ENCODE measurements around the gene B4GALT2.

B4GALT2 gene

DNA sequence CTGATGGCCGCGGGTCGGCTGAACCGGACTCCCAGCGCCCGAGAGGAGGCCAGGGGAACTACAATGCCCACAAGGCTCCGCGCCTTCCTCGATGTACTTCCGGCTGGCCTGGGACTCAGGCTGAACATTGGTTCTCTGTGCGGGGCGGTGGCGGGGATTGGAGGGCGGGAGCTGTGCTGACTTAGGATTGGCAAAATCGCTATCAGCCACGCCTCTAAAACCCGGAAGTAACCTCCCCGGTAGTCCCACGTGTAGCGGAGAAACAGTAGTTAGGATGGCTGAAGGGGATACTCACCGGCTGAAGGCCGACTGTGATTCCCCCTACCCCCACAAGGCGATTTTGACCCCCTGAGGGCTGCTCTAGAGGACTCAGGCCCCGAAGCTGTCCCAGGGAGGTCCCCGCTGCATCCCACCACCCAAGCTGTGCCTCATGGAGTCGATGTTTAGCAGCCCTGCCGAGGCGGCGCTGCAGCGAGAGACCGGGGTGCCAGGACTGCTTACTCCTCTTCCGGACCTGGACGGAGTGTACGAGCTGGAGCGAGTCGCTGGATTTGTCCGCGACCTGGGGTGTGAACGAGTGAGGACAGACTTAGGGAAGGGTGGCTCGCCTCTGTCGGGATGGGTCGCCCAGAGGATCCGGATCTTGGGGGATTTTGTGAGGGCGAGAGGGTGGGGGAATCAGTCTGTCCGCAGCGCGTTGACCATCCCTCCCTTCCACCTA, 9.1 kb upstream of the B4GALT2 start, which contains the start of gene DPH2:
Gene DPH2, plus strand, starts transcription at position 265 of the 721 bp plus-strand sequence. Its CDS starts 166 bp downstream, at position 431.
- peak; percentile 96 for DNase-seq (ENCODE audit: low read depth)

DNA sequence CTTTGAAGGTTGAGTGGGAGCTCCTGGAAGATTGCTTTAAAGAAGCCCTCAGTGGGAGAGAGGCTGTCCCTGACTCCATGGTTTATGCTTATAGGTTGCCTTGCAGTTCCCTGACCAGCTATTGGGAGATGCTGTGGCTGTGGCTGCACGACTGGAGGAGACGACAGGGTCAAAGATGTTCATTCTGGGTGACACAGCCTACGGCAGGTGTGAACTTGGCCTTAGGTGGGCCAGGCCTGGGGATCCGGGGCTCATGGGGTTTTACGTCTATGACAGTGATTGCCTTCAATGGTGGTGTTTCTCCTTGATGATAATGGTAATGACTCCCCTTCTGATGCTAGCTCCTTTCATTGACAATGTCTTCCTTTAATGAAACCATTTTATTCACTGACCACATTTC, 8.5 kb upstream of the B4GALT2 start:
- DNase-seq (ENCODE audit: low read depth), result no peak

DNA sequence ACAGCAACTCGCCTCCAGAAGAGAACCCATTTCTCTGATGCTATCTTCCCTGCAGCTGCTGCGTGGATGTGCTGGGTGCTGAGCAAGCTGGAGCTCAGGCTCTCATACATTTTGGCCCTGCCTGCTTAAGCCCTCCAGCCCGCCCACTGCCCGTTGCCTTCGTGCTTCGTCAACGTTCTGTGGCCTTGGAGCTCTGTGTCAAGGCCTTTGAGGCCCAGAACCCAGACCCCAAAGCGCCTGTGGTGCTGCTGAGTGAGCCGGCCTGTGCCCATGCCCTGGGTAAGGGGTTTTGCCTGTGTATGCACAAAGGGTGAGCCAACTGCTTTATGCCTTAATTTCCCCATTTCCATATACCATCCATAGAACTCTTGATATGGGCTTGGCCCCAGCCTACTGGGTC, 8.1 kb upstream of the B4GALT2 start:
- no peak for DNase-seq (ENCODE audit: low read depth)

DNA sequence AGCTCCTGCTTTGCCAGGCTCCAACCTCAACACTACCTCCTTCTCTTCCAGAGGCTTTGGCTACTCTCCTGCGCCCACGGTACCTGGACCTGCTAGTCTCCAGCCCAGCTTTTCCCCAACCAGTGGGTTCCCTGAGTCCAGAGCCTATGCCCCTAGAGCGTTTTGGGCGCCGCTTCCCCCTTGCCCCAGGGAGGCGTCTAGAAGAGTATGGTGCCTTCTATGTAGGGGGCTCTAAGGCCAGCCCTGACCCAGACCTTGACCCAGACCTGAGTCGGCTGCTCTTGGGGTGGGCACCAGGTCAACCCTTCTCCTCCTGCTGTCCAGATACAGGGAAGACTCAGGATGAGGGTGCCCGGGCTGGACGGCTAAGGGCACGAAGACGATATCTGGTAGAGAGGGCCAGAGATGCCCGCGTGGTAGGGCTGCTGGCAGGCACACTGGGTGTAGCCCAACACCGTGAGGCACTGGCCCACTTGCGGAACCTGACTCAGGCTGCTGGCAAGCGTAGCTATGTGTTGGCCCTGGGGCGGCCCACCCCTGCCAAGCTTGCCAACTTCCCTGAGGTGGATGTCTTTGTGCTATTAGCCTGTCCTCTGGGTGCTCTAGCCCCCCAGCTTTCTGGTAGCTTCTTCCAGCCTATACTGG, 7.6 kb upstream of the B4GALT2 start:
- no peak for DNase-seq (ENCODE audit: low read depth)

DNA sequence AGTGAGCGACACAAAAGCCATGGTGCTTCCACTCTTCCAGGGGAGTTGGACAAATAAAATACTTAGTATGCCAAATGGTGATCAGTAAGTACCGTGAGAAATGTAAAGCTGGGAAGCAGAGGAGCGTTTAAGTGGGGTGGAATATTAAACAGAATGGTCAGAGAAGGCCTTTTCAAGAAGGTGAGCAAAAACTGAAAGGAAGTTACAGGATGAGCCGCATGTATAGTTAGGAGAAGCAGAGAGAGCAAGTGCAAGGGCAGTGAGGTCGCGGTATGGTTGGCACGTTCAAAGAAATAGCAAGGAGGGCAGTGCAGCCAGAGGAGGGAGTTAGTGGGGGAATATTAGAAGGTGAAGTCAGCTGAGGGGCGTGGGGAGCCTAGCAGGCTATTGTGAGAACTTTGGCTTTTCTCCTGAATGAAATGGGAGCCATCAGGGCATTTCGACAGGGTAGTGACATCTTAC, 5.0 kb upstream of the B4GALT2 start:
- DNase-seq (ENCODE audit: low read depth), result no peak

DNA sequence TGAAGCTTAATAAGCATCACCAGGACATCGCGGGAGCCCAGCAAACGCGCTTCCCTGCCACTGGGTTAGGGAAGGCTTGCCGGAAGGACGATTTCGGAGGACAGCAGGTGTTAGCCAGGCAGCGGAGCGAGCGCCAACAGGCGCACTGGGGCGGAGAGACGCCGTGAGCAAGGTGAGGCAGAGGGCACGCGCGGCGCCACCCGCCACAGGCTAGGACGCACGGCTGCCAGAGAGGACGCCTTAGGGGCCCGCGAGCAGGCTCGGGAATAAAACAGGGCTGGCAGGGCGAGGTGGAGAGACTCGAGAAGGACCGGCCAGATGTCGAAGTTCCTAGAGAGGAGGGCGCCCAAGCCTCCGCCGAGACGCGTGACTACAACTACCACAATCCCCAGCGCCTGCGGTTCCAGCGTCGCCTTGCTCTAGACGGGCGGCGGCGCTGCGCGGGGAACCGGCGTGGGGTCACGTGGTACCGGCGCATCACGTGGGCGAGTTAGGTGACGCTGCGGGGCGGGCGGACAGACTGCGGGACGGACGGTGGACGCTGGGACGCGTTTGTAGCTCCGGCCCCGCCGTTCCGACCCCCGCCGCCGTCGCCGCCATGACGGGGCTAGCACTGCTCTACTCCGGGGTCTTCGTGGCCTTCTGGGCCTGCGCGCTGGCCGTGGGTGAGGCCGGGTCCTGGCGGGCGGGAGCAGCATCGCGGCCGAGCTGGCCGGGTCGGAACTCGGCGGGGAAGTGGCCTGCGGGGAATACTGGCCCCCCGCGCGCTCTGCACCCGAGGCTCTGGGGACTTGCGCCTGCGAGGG, 4.4 kb upstream of the B4GALT2 start, which contains the start of gene ATP6V0B:
Gene ATP6V0B, plus strand, starts transcription at position 518 of the 806 bp plus-strand sequence. Its CDS starts 81 bp downstream, at position 599.
- peak; percentile 92 for DNase-seq (ENCODE audit: low read depth)

DNA sequence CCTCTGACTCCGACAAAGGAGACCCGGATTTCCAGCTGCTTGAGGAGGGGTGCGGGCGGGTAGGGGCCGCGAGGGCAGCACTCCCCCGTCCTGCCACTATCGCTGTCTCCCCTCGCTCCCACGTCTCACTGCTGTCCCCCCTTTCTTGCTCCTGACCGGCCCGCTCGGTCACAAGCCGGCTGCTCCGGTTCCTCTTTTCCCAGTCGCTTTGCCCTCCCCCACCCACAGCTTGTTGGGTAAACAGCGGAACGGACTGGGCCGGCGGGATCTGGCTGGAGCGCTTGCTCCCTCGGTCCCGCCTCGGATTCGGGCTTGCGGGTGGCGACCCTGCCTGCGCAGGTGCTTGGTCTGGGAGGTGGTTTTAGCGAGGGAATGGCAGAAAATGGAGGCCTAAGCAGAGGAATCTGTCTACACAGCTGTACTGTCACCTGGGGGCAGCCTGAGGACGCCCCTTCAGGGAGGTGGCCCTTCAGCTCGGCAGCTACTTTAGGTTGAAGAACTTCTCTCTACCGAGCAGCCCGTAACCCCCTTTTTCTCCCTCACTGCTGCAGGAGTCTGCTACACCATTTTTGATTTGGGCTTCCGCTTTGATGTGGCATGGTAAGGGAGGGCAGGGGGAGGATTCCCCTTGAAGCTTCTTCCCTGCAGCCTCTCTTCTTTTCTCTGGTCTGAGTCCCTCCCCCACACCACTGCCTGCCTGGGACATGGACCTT, 3.6 kb upstream of the B4GALT2 start:
- no peak for DNase-seq (ENCODE audit: low read depth)

DNA sequence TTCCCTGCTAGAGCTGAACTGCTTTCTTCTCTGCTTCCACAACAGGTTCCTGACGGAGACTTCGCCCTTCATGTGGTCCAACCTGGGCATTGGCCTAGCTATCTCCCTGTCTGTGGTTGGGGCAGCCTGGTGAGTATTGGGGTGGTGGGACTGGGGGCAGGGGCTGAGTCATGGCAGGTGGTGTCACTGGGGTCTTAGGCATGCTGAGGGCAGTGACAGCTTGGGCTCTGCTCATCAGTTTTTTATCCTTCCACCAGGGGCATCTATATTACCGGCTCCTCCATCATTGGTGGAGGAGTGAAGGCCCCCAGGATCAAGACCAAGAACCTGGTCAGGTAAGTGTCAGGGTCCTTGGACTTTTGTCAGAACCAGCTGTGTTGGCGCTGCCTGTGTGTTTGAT, 3.0 kb upstream of the B4GALT2 start:
- DNase-seq (ENCODE audit: low read depth), result no peak

DNA sequence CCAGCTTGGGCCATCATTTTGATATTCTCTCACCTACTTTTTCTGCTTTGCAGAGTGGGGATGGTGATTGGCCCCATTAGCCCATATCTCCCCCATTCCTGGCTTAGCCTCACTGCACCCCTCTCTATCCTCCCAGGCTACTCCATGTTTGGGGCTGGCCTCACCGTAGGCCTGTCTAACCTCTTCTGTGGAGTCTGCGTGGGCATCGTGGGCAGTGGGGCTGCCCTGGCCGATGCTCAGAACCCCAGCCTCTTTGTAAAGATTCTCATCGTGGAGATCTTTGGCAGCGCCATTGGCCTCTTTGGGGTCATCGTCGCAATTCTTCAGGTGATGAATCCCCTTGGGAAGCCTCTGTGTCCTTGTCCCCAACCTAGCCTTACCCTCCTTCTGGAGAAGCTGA, 2.1 kb upstream of the B4GALT2 start:
- no peak for DNase-seq (ENCODE audit: low read depth)

DNA sequence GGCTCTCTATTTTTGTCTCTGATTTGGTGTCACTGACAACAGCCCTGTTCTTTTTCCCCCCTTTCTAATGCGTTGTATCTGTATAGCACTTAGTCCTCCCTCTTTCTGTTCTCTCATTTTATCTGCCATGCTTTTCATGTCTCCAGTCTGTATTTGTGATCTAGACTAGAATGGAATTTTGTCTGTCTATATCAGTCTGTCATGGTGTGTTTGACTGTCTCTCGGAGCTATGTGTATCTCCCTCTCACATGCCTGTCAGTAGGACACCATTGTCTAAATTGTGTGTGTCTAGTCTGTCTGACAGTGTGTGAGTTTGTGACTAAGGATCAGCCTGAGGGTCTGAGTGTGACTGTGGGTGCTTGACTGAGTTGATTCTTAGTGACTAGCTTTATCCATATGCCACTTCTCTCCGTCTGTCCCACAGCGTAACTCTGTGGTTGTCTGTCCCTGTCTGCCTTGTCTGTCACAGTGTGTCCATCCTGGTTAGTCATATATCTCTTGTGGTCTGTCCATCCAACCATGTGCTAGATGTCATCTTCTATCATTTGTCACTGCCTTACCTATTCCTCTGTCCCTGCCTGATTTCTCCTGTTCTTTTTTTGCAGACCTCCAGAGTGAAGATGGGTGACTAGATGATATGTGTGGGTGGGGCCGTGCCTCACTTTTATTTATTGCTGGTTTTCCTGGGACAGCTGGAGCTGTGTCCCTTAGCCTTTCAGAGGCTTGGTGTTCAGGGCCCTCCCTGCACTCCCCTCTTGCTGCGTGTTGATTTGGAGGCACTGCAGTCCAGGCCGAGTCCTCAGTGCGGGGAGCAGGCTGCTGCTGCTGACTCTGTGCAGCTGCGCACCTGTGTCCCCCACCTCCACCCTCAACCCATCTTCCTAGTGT, 1.4 kb upstream of the B4GALT2 start:
- DNase-seq (ENCODE audit: low read depth), result no peak

DNA sequence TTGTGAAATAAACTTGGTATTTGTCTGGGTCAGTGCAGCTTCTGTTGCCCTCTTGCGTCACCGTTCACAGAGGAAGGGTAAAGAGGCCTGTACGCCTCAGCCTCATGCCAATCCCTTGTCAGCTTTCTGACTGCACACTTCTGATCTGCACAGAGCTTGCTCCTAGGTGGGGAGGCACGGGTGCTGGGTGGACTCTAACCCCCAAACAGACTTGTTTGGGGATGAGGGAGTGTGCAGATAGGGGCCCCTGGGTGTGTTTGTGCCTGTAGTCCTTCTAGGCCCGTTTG, 803 bp upstream of the B4GALT2 start:
- DNase-seq (ENCODE audit: low read depth), result no peak

DNA sequence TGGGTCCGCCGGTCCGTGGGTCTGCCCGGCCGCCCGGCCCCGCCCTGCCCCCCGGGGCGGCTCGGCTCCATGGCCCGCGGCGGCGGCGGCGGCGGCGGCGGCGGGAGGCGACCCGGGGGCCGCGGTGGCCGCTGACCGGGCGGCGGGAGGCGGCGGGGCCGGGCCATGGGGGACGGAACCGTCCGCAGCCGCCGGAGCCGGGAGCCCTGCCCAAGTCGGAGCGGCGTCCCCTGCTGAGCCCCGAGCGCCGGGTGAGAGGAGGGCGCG, 184 bp downstream of the B4GALT2 start:
- DNase-seq (ENCODE audit: low read depth), result no peak

DNA sequence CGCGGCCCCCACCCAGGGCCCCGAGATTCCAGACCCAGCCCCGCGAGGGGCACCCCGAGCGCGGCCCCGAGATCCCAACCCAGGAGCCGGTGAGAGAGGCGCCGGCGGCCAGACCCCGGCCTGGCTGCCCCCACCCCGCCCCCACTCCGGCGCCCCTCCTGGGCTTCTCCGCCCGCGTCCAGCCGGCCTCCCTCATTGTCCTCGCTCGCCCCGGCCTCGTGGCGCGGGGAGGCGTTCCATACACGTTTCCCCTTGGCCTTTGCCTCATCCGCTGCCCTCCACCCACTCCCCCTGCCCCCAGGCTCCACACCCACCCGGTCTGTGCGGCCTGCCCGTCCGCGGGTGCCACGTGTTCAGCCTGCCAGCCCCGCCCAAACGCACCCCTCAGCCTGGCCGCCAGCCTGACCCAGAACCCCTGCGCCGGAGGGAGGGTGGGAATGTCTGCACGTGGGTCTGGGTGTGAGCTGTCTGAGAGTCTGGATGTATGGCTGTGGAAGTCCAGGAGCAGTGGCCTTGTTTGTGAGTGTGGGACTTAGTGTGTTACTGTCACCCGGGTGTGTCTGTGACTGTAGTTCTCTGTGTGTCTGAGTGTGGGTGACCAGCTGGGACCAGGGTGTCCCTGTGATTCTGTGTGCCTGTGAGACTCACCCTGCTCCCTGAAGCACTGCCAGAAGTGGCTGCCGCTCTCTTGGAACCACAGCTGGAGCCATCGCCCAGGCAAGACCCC, 681 bp downstream of the B4GALT2 start:
- DNase-seq (ENCODE audit: low read depth), result no peak

DNA sequence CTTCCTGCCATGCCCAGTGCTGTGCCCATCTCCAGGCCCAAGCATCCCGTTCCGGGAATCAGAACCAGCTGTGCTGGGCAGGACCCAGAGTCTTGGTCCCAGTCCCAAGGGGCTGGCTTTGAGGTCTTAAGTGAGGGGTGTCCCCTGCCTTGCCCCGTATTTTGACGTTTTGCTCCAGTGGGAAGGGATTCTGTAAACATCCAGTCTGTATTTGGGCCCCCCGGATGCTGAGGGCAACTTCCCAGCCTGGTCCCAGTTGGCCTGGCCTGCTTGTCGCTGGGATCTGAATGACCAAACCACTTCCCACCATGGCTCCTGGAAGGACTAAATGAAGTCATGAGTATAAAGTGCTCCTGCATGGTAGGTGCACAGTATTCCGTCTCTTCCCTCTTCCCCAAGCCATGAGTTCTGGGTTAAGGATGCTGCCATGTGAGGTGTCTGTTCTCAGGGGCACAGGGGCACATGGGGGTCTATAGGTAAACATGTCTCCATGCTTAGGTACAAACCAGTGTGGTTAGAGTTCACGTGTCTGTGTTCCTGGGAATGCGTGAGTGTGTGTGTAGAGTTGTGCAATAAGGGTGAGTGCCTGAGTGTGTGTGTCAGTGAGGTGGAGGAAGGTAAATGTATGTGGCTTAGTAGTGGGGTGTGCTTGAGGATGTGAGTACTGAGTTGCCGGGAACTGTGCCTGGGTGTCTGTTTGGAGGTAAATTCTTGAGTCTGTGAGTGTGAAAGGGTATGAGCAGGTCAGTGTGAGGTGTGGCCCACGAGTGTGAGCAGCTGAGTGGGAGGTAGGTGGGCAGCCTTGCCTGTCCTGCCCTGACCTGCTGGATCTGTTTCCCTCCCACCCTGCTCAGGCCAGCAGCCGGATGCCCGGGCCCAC, 1.5 kb downstream of the B4GALT2 start:
- no peak for DNase-seq (ENCODE audit: low read depth)

DNA sequence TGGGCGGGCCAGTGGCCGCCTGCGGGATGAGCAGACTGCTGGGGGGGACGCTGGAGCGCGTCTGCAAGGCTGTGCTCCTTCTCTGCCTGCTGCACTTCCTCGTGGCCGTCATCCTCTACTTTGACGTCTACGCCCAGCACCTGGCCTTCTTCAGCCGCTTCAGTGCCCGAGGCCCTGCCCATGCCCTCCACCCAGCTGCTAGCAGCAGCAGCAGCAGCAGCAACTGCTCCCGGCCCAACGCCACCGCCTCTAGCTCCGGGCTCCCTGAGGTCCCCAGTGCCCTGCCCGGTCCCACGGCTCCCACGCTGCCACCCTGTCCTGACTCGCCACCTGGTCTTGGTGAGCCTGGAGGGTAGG, 2.1 kb downstream of the B4GALT2 start:
- no peak for DNase-seq (ENCODE audit: low read depth)

DNA sequence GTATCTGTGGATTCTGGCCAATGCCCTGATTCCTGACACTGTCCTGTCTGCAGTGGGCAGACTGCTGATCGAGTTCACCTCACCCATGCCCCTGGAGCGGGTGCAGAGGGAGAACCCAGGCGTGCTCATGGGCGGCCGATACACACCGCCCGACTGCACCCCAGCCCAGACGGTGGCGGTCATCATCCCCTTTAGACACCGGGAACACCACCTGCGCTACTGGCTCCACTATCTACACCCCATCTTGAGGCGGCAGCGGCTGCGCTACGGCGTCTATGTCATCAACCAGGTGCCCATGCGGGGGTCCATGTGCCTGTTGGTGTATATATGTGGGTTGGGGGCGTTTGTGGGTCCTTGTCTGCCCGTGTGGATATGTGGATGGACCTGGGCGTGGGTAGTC, 2.6 kb downstream of the B4GALT2 start:
- DNase-seq (ENCODE audit: low read depth), result no peak

DNA sequence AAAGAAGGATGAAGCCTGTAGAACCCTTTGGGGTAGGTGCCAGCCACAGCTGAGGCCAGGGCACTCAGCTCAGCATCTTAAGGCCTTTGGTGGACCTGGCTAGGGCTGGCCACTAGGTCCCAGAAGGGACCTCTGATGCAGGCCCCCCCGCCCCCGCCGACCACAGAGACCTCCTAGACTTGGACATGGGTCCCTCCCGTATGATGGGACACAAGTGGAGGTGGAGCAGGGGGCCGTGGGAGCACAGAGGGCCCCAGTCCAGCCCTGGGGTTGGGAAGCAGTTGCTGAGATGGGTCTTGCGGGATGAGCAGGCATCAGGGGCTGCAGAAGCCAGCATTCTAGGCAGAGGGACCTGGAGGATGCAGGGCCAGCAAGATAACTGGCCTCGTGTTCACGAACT, 3.2 kb downstream of the B4GALT2 start:
- DNase-seq (ENCODE audit: low read depth), result no peak

DNA sequence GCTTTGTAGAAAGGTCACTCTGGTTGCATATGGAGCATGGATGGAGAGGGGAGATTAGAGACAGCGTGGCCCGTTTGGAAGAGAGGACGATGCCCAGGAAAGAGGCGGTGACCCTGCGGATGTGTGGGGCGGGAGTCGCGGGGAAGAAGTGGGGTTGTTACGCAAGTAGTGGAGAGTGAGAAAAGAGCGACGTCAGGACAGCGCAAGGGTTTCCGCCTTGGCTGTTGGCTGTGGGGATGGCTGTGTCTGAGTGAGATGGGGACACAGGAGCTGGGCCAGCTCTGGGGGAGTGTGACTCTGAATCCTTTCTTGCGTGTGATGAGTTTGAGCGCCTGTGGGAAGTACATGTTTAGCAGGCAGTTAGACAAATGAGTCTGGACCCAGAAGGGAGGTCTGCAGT, 3.8 kb downstream of the B4GALT2 start:
- DNase-seq (ENCODE audit: low read depth), result no peak

DNA sequence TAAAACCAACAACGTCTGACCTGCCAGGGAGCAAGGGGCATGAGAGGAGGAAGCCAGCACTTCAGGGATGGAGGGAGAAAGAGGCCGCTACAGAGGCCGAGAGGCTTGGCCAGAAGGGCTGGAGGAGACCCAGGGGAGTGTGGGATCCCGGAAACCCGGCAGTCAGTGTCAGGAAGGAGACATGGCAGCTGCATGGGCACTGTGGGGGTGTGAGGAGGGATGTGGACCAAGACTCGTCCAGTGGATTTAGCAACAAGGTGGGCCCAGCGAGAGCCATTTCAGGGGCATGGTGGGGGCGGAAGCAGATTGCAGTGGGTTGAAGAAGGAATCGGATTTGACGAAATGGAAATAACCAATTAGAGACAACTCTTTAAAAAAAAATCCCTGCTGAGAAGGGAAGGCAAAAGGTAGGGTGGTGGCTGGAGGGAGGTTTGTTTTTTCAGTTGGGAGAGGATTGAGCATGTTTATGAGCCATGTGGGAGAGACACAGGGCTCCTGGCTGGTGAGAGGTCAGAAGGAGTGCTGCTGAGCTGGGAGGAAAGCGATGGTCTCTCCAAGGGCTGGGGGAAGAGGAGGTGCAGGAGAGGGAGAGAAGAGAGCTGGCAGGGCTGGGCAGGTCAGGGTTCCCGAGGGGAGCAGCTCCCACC, 4.4 kb downstream of the B4GALT2 start:
- DNase-seq (ENCODE audit: low read depth), result no peak

DNA sequence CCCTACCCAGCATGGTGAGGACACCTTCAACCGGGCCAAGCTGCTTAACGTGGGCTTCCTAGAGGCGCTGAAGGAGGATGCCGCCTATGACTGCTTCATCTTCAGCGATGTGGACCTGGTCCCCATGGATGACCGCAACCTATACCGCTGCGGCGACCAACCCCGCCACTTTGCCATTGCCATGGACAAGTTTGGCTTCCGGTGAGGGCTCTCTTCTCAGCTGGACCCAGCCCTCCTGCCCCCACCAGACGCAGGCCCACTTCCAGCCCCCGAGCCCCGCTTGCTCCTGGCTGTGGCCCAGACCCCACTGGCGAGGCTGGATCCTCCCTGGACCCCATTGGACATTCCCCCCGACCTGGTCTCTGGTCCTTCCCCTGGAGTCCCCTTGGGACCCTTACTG, 5.8 kb downstream of the B4GALT2 start:
- no peak for DNase-seq (ENCODE audit: low read depth)

All from stimulated activated CD4-positive, alpha-beta T cell treated with anti-CD3 and anti-CD28 coated beads, Interleukin-2, amount 100 ng/mL, for 4 hours (primary cell).